Measurements from ENCODE around the gene CRYGS.
"Not testable (repeated sequence)": the region's sequence is repeated elsewhere in the genome, so short reads cannot be mapped to it uniquely, and the experiment has no call there.

CRYGS gene

DNA sequence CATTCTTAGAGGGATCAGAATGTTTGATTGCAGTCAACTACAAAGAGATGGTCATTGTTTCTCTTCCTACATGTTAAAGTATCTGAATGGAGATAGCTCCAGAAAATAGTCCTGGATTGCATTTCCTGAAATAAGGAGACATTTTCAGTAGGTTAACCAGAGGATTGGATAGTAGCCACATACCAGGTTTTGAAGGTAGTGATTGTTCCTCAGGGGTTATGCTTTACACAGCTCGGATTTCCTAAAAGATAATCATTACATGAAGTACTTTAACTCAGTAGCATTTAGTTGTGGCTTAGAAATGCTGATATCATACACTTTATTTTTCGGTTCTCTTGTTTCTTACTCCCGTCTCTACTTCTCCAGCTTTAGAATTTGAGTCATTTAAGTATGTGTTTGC is 36.6 kb upstream of the CRYGS start:
- Histone ChIP-seq H3K36me3 (ENCODE audit: control insufficient read depth, insufficient read depth, low read length) (peaks cover 90% of the 10 kb centered on the region), H3K27ac (ENCODE audit: low read depth, low read length, severe bottlenecking) (no peak overlapping the region), H3K4me1 (ENCODE audit: control insufficient read depth, insufficient read depth, low read length, poor library complexity, severe bottlenecking) (peaks cover 3% of the 10 kb centered on the region), H3K4me3 (ENCODE audit: extremely low read depth, insufficient read depth, low read length, poor library complexity, severe bottlenecking) (no peak overlapping the region), H3K9me3 (ENCODE audit: control insufficient read depth, low read length) (no peaks in the 10 kb centered on the region)
- no CpG with 5 or more reads among the region's 3 CpGs for WGBS, 2 experiments (ENCODE audit: insufficient coverage in 2 of 2)

DNA sequence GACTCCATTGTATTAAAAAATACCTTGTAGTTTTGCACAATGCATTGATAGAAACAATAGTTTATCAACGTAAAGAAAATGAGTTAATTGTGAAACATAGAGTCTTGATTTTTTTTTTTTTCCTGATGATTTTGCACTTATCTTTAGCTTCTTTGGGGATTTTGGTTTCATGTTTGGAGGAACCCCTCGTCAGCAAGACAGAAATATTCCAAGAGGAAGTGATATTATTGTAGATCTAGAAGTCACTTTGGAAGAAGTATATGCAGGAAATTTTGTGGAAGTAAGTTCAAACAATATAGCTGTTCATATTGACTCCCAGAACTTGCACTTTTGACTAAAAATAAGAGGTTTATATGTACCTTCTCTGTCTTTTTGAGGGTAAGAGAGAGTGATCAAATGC is 33.3 kb upstream of the CRYGS start:
- H3K4me1 ChIP-seq (ENCODE audit: control insufficient read depth, insufficient read depth, low read length, poor library complexity, severe bottlenecking): no peaks in the 10 kb centered on the region
- 83 to 100% methylated on average over 1 of the region's 2 CpGs for WGBS, 2 experiments (ENCODE audit: insufficient coverage in 2 of 2)
- H3K27ac ChIP-seq (ENCODE audit: low read depth, low read length, severe bottlenecking): no peak overlapping the region
- H3K4me3 ChIP-seq (ENCODE audit: extremely low read depth, insufficient read depth, low read length, poor library complexity, severe bottlenecking): no peak overlapping the region
- no peaks in the 10 kb centered on the region for H3K9me3 ChIP-seq (ENCODE audit: control insufficient read depth, low read length)
- peaks cover 80% of the 10 kb centered on the region for H3K36me3 ChIP-seq (ENCODE audit: control insufficient read depth, insufficient read depth, low read length)

- no CpG with 5 or more reads among the region's 2 CpGs for WGBS, 2 experiments (ENCODE audit: insufficient coverage in 2 of 2)
- peak overlapping the region; percentile 83 for H3K4me3 ChIP-seq (ENCODE audit: extremely low read depth, insufficient read depth, low read length, poor library complexity, severe bottlenecking)
- H3K4me1 ChIP-seq (ENCODE audit: control insufficient read depth, insufficient read depth, low read length, poor library complexity, severe bottlenecking): peaks cover 11% of the 10 kb centered on the region
- no peak overlapping the region for H3K27ac ChIP-seq (ENCODE audit: low read depth, low read length, severe bottlenecking)
- no peaks in the 10 kb centered on the region for H3K9me3 ChIP-seq (ENCODE audit: control insufficient read depth, low read length)
- H3K36me3 ChIP-seq (ENCODE audit: control insufficient read depth, insufficient read depth, low read length): peaks cover 36% of the 10 kb centered on the region
Measured at GRCh38 chr3:186571644-186572013, 27.4 kb upstream of the CRYGS start.

GRCh38 chr3:186570941-186571643 is 26.9 kb upstream of the CRYGS start:
- Histone ChIP-seq H3K36me3 (ENCODE audit: control insufficient read depth, insufficient read depth, low read length) (peaks cover 31% of the 10 kb centered on the region), H3K4me3 (ENCODE audit: extremely low read depth, insufficient read depth, low read length, poor library complexity, severe bottlenecking) (peak overlapping the region; percentile 83), H3K9me3 (ENCODE audit: control insufficient read depth, low read length) (no peaks in the 10 kb centered on the region), H3K27ac (ENCODE audit: low read depth, low read length, severe bottlenecking) (peak overlapping the region; percentile 86), H3K4me1 (ENCODE audit: control insufficient read depth, insufficient read depth, low read length, poor library complexity, severe bottlenecking) (peaks cover 11% of the 10 kb centered on the region)
- 13 to 17% methylated on average over 6 to 18 of the region's 21 CpGs for WGBS, 2 experiments (ENCODE audit: insufficient coverage in 2 of 2)

GRCh38 chr3:186570096-186570940 is 26.1 kb upstream of the CRYGS start, which contains the start of gene DNAJB11:
Gene DNAJB11, plus strand, starts transcription at chr3:186570720. Its CDS starts 178 bp downstream, at chr3:186570898.
- Histone ChIP-seq H3K36me3 (ENCODE audit: control insufficient read depth, insufficient read depth, low read length) (peaks cover 25% of the 10 kb centered on the region), H3K27ac (ENCODE audit: low read depth, low read length, severe bottlenecking) (peak within 1 kb of the TSS; percentile 86), H3K9me3 (ENCODE audit: control insufficient read depth, low read length) (no peaks in the 10 kb centered on the region), H3K4me3 (ENCODE audit: extremely low read depth, insufficient read depth, low read length, poor library complexity, severe bottlenecking) (peak within 1 kb of the TSS; percentile 83), H3K4me1 (ENCODE audit: control insufficient read depth, insufficient read depth, low read length, poor library complexity, severe bottlenecking) (peaks cover 11% of the 10 kb centered on the region)
- whole genome bisulfite sequencing, 2 experiments (ENCODE audit: insufficient coverage in 2 of 2): 1% methylated on average over 48 of the region's 59 CpGs

DNA sequence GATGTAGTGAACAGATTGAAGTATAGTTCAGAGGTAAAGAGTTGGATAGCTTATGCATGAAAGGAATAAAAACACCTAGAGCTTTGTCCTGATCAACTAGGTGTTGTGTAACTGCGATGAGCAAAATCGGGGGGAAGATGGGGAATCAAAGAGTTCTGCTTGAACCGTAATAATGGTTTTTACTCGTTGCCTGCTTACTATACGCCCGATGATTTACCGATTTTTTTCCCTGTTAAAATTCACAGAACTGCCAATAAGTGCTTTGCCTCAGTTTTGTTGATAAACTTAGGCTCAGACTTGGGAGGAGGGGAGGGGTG is 25.6 kb upstream of the CRYGS start:
- Histone ChIP-seq H3K27ac (ENCODE audit: low read depth, low read length, severe bottlenecking) (peak overlapping the region; percentile 74), H3K4me3 (ENCODE audit: extremely low read depth, insufficient read depth, low read length, poor library complexity, severe bottlenecking) (peak overlapping the region; percentile 83), H3K9me3 (ENCODE audit: control insufficient read depth, low read length) (no peaks in the 10 kb centered on the region), H3K4me1 (ENCODE audit: control insufficient read depth, insufficient read depth, low read length, poor library complexity, severe bottlenecking) (peaks cover 11% of the 10 kb centered on the region), H3K36me3 (ENCODE audit: control insufficient read depth, insufficient read depth, low read length) (peaks cover 25% of the 10 kb centered on the region)
- WGBS, 2 experiments (ENCODE audit: insufficient coverage in 2 of 2): 0 to 21% methylated on average over 1 to 4 of the region's 7 CpGs

GRCh38 chr3:186569361-186569760 is 25.2 kb upstream of the CRYGS start:
- not testable (repeated sequence) for H3K9me3 ChIP-seq (ENCODE audit: control insufficient read depth, low read length); H3K27ac ChIP-seq (ENCODE audit: low read depth, low read length, severe bottlenecking)
- Histone ChIP-seq H3K36me3 (ENCODE audit: control insufficient read depth, insufficient read depth, low read length) (peaks cover 21% of the 10 kb centered on the region), H3K4me1 (ENCODE audit: control insufficient read depth, insufficient read depth, low read length, poor library complexity, severe bottlenecking) (peaks cover 11% of the 10 kb centered on the region), H3K4me3 (ENCODE audit: extremely low read depth, insufficient read depth, low read length, poor library complexity, severe bottlenecking) (peak overlapping the region; percentile 83)
- 91 to 95% methylated on average over 4 to 7 of the region's 11 CpGs for WGBS, 2 experiments (ENCODE audit: insufficient coverage in 2 of 2)

- Histone ChIP-seq H3K4me1 (ENCODE audit: control insufficient read depth, insufficient read depth, low read length, poor library complexity, severe bottlenecking) (peaks cover 11% of the 10 kb centered on the region), H3K36me3 (ENCODE audit: control insufficient read depth, insufficient read depth, low read length) (peaks cover 21% of the 10 kb centered on the region), H3K27ac (ENCODE audit: low read depth, low read length, severe bottlenecking) (peak within 1 kb of the TSS; percentile 41), H3K4me3 (ENCODE audit: extremely low read depth, insufficient read depth, low read length, poor library complexity, severe bottlenecking) (peak within 1 kb of the TSS; percentile 88), H3K9me3 (ENCODE audit: control insufficient read depth, low read length) (no peaks in the 10 kb centered on the region)
- 1 to 2% methylated on average over 57 to 63 of the region's 66 CpGs for WGBS, 2 experiments (ENCODE audit: insufficient coverage in 2 of 2)
Measured at GRCh38 chr3:186567072-186567921, 23.1 kb upstream of the CRYGS start, which contains the start of gene TBCCD1. Gene TBCCD1, minus strand, starts transcription at chr3:186567339. Its CDS starts 3,010 bp downstream, at chr3:186564329.

GRCh38 chr3:186566772-186567071 is 22.5 kb upstream of the CRYGS start:
- WGBS, 2 experiments (ENCODE audit: insufficient coverage in 2 of 2): 1 to 2% methylated on average over 14 of the region's 14 CpGs
- H3K36me3 ChIP-seq (ENCODE audit: control insufficient read depth, insufficient read depth, low read length): peaks cover 23% of the 10 kb centered on the region
- H3K4me1 ChIP-seq (ENCODE audit: control insufficient read depth, insufficient read depth, low read length, poor library complexity, severe bottlenecking): peaks cover 11% of the 10 kb centered on the region
- H3K27ac ChIP-seq (ENCODE audit: low read depth, low read length, severe bottlenecking): peak overlapping the region; percentile 39
- no peaks in the 10 kb centered on the region for H3K9me3 ChIP-seq (ENCODE audit: control insufficient read depth, low read length)
- H3K4me3 ChIP-seq (ENCODE audit: extremely low read depth, insufficient read depth, low read length, poor library complexity, severe bottlenecking): peak overlapping the region; percentile 88

DNA sequence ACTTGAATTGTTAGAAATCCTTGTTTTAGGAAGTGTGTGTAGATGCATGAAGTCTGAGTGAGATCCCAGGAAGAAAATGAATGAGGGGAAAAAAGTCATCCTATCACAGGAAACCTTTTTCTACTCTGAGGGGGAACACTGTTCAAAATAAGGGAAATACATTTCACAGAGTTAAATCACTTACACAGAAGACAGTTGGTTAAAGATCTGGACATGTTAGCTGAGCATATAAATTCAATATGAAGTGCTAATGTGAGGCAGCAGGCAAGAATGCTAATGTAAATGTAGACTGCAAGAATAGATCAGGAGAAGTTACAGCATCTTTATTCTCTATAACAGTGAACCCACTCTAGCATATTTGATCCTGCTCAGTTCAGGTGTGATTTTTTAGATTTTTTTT is 20.4 kb upstream of the CRYGS start:
- H3K9me3 ChIP-seq (ENCODE audit: control insufficient read depth, low read length): no peaks in the 10 kb centered on the region
- no peak overlapping the region for H3K4me3 ChIP-seq (ENCODE audit: extremely low read depth, insufficient read depth, low read length, poor library complexity, severe bottlenecking)
- H3K4me1 ChIP-seq (ENCODE audit: control insufficient read depth, insufficient read depth, low read length, poor library complexity, severe bottlenecking): peaks cover 10% of the 10 kb centered on the region
- peaks cover 24% of the 10 kb centered on the region for H3K36me3 ChIP-seq (ENCODE audit: control insufficient read depth, insufficient read depth, low read length)
- H3K27ac ChIP-seq (ENCODE audit: low read depth, low read length, severe bottlenecking): no peak overlapping the region
